GM18498 (cell line): ENCODE measurements around the gene PAK2.
"Not testable (repeated sequence)": the region's sequence is repeated elsewhere in the genome, so short reads cannot be mapped to it uniquely, and the experiment has no call there.

Experiments
- ATAC-seq: cut with Tn5 transposase; IDR thresholded peaks from one replicate; pipeline ENCODE4 v1.9.1; 2021; ENCODE audit warnings: mild to moderate bottlenecking, moderate library complexity; ENCODE audit not compliant: unreplicated experiment

Gene PAK2

DNA sequence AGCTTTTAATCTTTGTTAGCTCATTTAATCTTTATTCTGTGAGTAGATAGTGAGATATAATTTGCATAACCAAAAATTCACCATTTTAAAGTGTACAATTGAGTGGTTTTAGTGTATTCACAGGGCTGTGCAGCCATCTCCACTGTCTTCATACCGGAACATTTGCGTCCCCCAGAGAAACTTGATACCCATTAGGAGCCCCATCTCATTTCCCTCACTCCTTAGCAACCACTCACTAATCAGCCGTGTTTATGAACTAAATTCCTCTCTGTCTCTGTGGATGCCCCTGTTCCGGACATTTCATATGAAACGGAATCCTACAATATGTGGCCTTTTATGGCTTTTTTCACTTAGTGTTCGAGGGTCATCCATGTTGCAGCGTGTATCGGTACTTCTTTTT is 38.2 kb downstream of the PAK2 start:
- ATAC-seq = no peak

DNA sequence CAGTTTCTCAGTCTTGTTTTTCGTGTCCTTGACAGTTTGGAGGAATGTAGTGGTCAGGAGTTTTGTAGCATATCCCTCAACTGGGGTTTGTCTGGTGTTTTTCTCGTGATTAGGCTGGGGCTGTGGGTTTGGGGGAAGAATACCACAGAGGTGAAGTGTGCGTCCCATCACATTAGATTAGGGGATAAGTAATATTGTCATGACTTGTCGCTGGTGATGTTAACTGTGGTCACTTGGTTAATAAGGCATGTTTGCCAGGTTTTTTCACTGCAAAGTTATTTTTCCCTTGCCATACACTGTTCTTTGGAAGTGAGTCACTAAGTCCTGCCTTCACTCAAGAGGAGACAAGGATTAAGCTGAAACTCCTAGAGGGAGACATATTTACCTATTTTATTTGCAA is 39.1 kb downstream of the PAK2 start:
- ATAC-seq = no peak

DNA sequence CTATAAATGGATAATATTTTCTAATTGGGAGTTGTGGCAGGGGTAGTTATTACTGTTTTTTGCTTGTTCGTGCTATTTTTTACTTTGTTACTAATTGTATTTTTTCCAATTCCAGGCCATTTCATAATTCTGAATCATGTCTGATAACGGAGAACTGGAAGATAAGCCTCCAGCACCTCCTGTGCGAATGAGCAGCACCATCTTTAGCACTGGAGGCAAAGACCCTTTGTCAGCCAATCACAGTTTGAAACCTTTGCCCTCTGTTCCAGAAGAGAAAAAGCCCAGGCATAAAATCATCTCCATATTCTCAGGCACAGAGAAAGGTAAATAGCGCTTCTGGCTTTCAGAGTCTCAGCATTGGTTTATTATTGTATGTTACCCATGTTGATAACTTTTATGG is 42.9 kb downstream of the PAK2 start:
- ATAC-seq = no peak

DNA sequence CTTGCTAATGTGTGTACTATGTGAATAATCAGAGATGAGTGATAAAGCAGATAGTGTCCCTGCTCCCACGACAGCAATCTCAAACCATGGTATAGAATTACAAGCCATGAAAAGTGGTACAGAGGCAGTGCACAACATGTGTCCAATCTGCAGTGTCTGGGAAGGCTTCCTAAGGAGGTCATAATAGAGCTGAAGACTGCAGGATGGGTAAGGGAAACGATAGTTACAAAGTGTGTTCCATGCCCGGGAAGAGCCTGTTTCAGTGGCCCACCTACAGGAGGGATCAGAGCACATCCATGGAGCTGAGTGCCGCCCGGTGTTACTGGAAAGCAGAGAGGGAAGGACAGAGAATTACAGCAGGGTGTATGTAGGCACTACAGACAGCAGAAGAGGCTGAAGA is 48.9 kb downstream of the PAK2 start:
- no peak for ATAC-seq

DNA sequence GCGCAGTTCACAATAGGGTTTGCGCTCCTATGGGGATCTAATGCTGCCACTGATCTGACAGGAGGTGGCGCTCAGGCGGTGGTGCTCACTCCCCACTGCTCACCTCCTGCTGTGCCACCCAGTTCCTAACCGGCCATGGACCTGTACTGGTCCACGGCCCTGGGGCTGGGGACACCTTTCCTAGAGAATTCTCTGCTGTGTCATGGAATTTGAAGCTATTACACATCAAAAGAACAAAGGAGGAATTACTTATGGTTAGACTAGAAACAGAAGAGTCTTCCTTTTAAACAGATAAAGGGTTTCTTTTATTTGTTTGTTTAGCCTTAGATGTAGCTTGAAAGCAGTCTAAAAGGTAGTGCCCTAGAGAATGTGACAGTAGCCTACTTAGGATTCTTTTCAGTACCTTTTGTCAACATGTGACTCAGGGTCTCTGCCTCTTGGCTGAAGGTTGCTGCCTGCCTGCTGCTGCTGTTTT is 50.3 kb downstream of the PAK2 start:
- no peak for ATAC-seq

DNA sequence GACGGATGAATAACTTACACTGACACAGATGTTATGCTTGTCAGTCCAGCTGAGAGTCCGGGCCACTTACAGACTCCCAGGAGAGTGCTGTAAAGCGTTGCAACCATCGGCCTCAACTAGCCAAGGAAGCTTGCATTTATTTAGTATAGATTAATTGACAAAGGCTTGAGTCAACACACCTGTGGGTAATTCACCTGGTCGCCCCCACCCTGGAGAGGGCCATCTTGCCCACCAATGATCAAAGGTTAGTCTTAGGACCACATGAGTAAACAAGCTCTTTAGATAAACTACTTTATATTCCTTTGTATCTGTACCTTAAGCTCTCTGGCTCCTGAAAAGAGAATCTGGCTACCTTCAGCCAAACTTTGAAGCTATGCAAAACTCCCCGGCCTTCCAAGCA is 51.0 kb downstream of the PAK2 start:
- no peak for ATAC-seq

DNA sequence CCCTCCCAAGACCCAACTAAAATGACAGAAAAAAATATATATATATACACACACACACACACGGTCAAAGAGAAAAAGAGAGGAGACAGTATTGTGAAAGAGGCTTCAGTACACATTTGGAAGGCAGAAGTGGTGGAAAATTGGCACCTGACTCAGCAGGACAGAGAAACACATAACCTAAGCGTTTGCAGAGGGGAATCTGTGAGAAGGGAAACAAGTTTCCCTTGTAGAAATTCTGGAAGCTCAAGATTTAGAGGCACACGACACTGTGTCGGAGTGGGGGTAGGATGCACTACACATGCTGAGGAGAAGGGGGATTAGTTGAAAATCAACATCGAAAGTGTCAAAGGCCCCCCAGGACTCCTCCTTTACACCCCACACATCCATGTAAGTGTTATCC is 53.1 kb downstream of the PAK2 start:
- no peak for ATAC-seq

DNA sequence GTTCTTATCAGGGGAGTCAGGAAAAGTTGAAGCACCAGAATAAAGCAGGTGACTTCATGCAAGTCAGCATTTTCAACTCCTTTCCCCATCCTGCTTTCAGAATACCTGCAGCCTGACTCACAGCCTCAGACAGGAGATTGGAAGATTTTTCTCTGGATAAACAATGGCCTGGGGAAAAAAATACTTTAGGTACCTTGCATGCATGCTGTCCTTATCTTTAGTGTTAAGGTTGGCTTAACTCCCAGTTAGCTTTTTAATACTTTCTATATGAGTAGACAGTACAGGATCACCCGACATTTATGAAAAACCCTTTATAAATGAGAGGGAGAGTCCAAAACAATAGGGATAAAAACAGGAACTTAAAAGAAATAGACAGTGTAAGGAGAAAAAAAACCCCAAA is 53.6 kb downstream of the PAK2 start:
- ATAC-seq = no peak

DNA sequence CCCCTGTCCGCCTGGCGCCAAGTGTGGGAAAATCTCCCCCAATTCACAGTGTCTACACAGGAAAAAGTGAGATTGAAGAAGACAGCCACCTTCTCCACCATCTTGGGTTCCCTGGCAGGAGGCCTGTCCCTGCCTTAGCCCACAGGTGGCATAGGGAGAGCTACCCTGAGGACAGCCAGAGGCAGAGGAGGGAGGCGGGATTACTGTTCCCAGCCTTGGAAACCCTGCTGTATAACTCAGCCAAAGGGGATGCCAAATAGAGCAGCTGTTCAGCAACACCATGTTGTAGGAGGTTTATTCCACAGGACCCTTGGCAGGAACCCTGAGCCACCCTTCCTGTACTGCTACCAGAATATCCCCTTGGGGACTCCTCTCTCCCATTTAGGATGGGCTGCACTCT is 54.8 kb downstream of the PAK2 start:
- no peak for ATAC-seq

DNA sequence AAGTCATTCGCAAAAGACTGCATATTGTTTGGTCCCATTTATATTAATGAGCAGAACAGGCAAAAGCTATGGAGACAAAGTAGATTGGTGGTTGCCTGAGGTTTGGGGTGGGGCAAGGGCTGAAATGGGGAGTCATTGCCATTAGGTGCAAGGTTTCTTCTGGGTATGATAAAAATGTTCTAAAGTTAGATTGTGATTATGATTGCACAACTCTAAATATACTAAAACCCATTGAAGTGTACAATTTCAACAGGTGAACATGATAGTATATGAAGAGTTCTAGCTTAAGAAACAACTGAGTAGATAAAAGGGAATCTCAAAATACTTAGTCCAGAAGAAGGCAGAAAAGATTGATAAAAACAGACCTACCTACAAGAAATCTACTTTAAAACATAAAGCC is 56.7 kb downstream of the PAK2 start:
- no peak for ATAC-seq

DNA sequence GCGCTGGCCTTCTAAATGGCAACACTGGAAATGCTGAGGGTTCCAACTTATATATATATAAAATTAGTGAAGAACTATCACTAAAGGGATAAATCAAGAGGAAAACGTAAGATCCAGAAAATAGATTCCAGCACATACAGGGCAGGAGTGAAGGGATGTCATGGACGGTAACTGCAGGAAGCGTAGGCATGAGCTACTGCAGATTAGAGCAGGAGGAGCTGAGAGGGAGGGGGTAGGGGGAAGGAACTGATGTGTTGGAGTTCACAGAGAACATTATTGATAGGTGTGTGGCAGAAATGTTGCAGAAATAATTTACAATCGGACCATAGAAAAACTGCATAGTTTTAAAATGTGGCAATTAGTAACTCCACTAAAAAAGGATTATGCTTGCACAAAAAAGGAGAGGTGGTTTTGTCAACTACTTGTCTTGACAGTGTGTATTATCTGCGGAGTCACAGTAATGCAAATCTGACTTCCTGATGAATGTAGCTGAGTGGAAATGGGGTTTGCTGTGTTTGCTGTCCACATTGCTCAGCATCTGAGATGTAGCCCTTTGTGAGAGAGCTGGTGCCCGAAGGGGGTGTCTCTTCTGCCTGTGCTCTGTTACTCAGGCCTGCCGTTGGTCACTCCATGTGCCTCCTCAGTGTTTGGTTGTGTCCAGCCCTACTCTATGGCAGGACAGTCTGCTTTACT is 61.2 kb downstream of the PAK2 start:
- no peak for ATAC-seq

DNA sequence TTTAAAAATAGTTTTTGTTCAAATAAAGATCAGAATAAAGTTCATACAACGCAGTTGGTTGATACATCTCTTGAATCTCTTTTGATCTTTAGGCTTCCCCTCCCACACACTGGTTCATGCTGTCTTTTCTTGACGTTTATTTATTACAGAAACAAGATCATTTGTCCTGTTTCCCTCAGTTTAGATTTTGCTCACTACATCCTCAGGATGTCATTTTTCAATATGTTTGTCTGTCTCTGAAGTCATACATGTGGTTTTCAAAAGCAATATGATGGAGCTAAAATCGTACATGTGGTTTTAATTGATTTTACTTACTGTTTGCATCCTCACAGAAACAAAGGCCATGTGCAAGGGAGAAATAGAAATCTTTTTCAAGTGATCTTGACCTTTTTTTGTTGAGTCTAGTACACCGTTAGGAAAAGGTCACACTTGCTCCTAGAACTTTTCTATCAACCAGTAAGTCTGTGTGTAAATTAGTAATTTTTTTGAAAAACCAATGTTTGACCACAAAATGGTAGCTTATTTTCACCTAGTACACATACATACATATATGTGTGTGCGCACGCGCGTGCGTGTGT is 64.3 kb downstream of the PAK2 start:
- ATAC-seq = no peak

DNA sequence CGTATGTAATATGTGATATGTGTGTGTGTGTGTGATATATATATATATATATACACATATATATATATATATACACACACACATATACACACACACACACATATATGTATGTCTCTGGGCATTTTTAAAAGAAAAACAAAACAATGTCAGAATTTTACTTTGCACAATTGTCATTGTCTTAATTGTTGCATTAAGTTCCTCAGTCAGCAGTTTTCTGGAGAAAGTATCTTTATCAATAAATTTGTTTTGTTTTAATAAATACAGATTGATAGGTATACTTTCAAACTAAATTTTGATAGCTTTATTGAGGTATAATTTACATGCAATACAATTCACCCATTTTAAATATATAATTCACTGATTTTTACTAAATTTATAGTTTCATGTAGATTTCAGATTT is 65.1 kb downstream of the PAK2 start:
- ATAC-seq = no peak

DNA sequence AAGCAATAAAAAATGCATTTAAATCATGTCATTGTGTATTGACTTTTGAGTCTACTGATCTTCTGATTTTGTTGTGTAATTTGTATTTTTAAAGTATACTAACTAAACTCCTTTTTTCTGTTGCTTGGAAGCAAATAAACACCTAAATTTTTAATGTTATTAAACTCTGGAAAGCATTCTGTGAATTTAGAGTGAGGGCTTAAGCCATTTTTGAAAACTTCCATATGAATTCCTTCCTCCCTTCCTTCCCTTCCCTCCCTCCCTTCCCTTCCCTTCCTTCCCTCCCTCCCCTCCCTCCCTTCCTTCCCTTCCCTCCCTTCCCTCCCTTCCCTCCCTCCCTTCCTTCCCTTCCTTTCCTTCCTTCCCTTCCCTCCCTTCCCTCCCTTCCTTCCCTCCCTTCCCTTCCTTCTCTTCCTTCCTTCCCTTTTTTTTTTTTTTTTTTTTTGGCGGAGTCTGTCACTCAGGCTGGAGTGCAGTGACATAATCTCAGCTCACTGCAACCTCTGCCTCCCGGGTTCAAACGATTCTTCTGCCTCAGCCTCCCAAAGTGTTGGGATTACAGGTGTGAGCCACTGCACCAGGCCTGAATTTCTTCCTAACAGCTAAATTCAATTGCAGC is 71.4 kb downstream of the PAK2 start:
- no peak for ATAC-seq

DNA sequence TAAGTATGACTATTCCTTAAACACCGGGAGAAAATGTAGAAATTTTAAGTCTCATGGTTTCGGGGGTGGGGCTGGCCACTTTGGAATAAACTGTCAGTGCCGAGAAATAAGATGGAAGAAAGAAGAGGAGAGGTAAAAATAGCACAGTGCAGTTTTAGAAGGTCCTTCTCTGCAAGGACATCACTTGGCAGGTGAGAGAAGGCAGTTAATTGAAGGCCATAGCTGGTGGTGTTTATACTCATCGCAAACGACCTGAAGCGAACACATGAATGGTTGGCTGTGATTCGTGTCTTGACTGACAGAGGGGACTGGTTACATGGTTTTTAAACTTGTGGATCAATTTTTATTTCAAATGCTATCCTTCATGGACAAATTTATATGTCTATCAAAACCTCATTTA is 73.2 kb downstream of the PAK2 start:
- no peak for ATAC-seq

DNA sequence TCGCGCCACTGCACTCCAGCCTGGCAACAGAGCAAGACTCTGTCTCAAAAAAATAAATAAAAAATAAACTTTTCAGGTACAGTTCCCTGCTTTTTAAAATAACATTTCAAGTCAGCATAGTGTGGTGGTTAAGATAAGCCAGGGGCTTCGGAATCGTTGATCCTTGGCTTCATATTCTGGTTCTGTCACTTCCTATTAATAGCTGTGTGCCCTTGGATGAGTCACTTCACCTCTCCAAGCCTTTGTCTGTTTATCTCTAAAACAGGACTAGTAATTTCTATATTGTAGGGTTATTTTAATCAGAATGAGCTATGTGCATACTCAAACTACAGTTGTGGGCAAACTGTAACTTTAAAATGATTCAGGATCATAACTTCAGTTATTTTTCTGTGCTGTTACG is 74.2 kb downstream of the PAK2 start:
- no peak for ATAC-seq

DNA sequence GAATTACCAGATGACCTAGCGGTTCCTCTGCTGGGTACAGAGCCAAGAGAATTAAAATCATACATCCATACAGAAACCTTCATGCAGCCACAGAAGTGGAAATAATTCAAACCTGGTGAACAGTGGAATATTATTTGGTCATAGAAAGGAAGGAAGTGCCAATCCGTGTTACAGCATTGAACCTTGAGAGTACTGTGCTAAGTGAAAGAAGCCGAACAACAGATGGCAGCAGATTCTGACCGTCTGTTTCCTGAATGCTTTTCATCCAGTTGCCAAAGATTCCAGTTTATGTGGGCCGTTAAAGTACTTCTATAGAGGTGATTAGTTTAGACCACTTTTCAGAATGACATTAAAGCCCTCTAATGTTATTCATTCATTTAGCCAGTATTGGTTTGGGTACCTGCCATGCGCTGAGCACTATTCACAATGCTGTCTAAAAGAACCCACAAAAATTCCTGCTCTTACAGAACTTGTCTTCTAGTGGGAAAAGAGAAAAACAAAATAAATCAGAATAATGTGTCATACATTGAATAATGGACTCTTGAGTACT is 82.2 kb downstream of the PAK2 start:
- no peak for ATAC-seq

DNA sequence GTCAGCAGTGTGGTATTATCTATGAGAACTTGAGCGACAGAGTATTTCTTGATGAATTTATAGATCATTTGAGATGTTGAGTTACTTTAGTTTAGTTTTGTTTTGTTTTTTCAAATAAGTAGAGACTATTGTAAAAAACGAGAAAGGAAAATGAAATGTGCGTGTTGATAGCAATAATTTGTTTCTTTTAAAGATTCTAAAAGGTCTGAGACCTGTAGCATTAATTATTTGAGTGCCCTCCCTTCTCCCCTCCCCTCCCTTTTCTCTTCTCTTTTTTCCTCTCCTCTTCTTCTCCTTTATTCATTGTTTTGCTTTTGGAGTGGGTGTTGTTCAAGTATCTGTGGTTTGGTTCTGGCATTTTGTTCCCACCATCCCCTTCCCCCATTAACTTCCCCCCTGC is 90.0 kb downstream of the PAK2 start:
- not testable (repeated sequence) for ATAC-seq

DNA sequence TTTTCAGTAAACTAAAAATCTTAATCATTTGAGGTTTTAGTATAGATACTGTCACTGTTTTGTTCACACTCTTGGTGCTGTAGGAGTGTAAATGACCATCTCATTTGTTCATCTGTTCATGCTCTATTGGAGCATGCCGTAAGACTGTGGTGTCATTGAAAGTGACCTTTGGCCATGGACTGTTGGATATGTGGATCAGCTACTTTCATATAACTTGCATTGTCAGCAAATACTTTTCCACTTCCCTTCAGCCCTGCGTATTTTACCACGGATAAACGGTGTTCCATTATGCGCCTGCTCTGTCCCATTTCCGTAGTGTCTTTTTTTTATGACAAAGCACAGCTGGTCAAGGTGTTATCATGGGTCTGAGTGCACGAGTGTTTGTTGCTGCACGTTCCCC is 95.4 kb downstream of the PAK2 start:
- ATAC-seq = no peak

DNA sequence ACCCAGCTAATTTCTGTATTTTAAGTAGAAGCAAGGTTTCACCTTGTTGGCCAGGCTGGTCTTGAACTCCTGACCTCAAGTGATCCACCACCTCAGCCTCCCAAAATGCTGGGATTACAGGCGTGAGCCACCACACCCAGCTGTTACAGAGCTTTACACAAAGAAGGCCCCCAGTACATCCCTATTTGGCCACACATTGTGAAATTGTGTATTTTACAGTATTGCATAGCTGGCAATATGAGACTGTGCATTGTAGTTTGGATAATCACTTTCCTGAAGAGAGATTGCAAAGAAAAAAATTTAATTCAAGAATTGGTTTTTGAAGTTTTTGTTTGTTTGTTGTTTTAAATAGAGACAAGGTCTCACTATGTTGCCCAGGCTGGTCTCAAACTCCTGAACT is 97.0 kb downstream of the PAK2 start:
- ATAC-seq = not testable (repeated sequence)

DNA sequence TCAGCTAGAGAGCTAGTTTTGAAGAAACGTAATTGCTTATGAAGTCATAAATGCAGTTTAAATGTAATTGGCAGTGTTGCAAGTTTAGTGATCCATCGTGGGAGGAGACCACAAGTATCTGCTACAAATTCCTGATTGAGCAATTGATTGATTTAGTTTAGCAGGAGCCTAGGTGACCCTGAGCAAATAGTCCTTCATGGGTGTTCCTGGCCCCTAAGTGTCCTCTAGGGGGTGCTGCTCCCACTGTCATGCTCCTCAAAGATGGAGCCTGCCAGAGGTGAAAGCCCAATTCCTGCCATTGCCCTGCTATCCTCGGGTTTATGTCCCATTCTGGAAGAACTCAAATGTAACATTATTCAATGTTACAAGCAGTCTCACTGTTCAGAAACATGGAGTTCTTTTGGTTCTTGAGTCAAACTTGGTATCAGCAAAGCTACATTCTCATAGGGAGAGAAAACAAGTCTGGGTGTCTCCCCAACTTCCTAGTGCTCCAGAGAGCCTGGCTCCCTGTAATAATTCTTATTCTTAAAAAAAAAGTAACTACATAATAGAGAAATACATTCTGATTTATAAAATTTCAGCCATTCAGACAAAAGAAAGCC is 98.3 kb downstream of the PAK2 start:
- no peak for ATAC-seq

DNA sequence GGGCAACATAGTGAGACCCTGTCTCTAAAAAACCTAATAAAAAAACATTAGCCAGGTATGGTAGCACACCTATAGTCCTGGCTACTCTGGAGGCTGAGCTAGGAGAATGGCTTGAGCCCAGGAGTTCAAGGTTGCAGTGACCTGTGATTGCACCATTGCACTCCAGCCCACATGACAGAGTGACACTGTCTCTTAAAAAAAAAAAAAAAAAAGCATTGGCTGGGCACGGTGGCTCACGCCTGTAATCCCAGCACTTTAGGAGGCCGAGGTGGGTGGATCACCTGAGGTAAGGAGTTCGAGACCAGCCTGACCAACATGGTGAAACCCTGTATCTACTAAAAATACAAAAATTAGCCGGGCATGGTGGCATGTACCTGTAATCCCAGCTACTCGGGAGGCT is 99.7 kb downstream of the PAK2 start:
- not testable (repeated sequence) for ATAC-seq
